MM.1S (cell line): ENCODE results near the gene COQ7.
A peak's percentile ranks its signal among the peaks of the same experiment; 100 is the strongest.

ENCODE experiments used
- DNase-seq: peaks from one replicate; pipeline ENCODE4 v3.0.0-alpha.2; 2015
- H2AFZ ChIP-seq: fragments of 300-600 bp; sonication (generic); 2 replicates; pipeline ENCODE4 v1.6.0; 2016; ENCODE audit warnings: antibody characterized with exemption, low read length
- H3F3A ChIP-seq: fragments of 300-600 bp; sonication (generic); 2 replicates; pipeline ENCODE4 v1.6.1; 2016; ENCODE audit warnings: mild to moderate bottlenecking, antibody characterized with exemption, low read length, moderate library complexity, mixed read lengths; ENCODE audit not compliant: insufficient read depth
- H3K27ac ChIP-seq: fragments of 300-600 bp; sonication (generic); 2 replicates; pipeline ENCODE4 v1.5.1; 2016; ENCODE audit warnings: mild to moderate bottlenecking, low read length
- H3K27me3 ChIP-seq: fragments of 300-600 bp; sonication (generic); replicated peaks from 2 replicates; pipeline ENCODE4 v1.6.0; 2016; ENCODE audit warnings: low read length; ENCODE audit not compliant: insufficient read depth
- H3K36me3 ChIP-seq: fragments of 300-600 bp; sonication (generic); replicated peaks from 2 replicates; pipeline ENCODE4 v1.6.1; 2016; ENCODE audit warnings: mild to moderate bottlenecking, low read length, mixed read lengths; ENCODE audit not compliant: insufficient read depth
- H3K4me1 ChIP-seq: fragments of 300-600 bp; sonication (generic); 2 replicates; pipeline ENCODE4 v1.6.1; 2016; ENCODE audit warnings: low read length, mixed read lengths
- H3K4me2 ChIP-seq: fragments of 300-600 bp; sonication (generic); 2 replicates; pipeline ENCODE4 v1.6.0; 2016; ENCODE audit warnings: low read depth, low read length
- H3K4me3 ChIP-seq: fragments of 300-600 bp; sonication (generic); 2 replicates; pipeline ENCODE4 v1.5.1; 2016; ENCODE audit warnings: low read length, mixed read lengths
- H3K79me2 ChIP-seq: fragments of 300-600 bp; sonication (generic); 2 replicates; pipeline ENCODE4 v1.6.1; 2016; ENCODE audit warnings: mixed run types, low read length, mixed read lengths
- H3K9ac ChIP-seq: fragments of 300-600 bp; sonication (generic); 2 replicates; pipeline ENCODE4 v1.6.1; 2016; ENCODE audit warnings: low read length, mixed read lengths
- H3K9me2 ChIP-seq: fragments of 300-600 bp; sonication (generic); replicated peaks from 2 replicates; pipeline ENCODE4 v1.6.1; 2016; ENCODE audit warnings: mild to moderate bottlenecking, low read length, mixed read lengths; ENCODE audit not compliant: insufficient read depth
- H3K9me3 ChIP-seq: fragments of 300-600 bp; sonication (generic); replicated peaks from 2 replicates; pipeline ENCODE4 v1.6.1; 2016; ENCODE audit warnings: mild to moderate bottlenecking, low read length, mixed read lengths; ENCODE audit not compliant: insufficient read depth
- H4K20me1 ChIP-seq: fragments of 300-600 bp; sonication (generic); 2 replicates; pipeline ENCODE4 v1.6.1; 2016; ENCODE audit warnings: mild to moderate bottlenecking, low read length, moderate library complexity, mixed read lengths; ENCODE audit not compliant: insufficient read depth
- EZH2 ChIP-seq: fragments of 300-600 bp; sonication (generic); optimal IDR thresholded peaks from 2 replicates; pipeline ENCODE3; 2017; ENCODE audit warnings: low read depth, mild to moderate bottlenecking, antibody characterized with exemption, low read length, mixed read lengths
- EZH2phosphoT487 ChIP-seq: fragments of 300-600 bp; sonication (generic); IDR thresholded peaks from 2 replicates; pipeline ENCODE4 v1.6.1; 2018; ENCODE audit warnings: antibody characterized with exemption, low read length
- TF ChIP-seq, protein P1 (sequence below): fragments of 300-600 bp; sonication (generic); IDR thresholded peaks from 2 replicates; pipeline ENCODE4 v1.5.1; 2016; ENCODE audit warnings: antibody characterized with exemption, low read length, mixed read lengths

The COQ7 gene

DNA sequence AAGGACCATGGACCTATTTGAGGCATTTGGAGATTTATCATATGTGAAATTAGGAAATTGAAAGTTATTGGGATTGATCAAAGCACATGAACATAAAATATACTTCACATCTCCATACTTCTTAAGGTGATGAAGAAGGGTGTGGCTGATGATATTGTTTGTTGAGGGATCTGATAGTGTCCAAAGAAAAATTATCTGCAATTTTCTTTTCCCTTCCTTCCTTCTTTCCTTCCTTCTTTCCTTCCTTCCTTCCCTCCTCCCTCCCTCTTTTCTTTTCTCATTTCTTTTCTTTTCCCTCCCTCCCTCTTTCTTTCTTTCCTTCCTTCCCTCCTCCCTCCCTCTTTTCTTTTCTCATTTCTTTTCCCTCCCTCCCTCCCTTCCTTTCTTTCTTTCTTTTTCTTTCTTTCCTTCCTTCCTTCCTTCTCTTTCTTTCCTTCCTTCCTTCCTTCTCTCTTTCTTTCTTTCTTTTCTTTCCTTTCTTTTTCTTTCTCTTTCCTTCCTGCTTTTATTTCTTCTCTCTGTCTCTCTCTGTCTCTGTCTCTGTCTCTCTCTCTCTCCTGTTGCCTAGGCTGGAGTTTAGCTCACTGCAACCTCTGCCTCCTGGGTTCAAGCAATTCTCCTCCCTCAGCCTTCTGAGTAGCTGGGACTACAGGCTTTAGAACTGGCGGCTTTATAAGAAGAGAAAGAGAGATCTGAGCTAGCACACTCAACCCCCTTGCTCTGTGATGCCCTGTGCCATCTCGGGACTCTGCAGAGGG is 25.4 kb downstream of the COQ7 start:
- Histone ChIP-seq H3K9ac (no peak overlapping the region), H3K4me1 (no peaks in the 10 kb centered on the region), H3K4me2 (no peak overlapping the region), H3K27ac (no peak overlapping the region), H3K9me3 (no peaks in the 10 kb centered on the region), H3K36me3 (no peaks in the 10 kb centered on the region), H2AFZ (no peak overlapping the region), H3K79me2 (no peaks in the 10 kb centered on the region), H3F3A (no peaks in the 10 kb centered on the region), H3K4me3 (no peak overlapping the region), H4K20me1 (no peaks in the 10 kb centered on the region), H3K27me3 (no peaks in the 10 kb centered on the region), H3K9me2 (no peaks in the 10 kb centered on the region)
- no peak for DNase-seq
- TF ChIP-seq EZH2phosphoT487 (no peak), EZH2 (no peak)
- TF ChIP-seq, protein P1, sequence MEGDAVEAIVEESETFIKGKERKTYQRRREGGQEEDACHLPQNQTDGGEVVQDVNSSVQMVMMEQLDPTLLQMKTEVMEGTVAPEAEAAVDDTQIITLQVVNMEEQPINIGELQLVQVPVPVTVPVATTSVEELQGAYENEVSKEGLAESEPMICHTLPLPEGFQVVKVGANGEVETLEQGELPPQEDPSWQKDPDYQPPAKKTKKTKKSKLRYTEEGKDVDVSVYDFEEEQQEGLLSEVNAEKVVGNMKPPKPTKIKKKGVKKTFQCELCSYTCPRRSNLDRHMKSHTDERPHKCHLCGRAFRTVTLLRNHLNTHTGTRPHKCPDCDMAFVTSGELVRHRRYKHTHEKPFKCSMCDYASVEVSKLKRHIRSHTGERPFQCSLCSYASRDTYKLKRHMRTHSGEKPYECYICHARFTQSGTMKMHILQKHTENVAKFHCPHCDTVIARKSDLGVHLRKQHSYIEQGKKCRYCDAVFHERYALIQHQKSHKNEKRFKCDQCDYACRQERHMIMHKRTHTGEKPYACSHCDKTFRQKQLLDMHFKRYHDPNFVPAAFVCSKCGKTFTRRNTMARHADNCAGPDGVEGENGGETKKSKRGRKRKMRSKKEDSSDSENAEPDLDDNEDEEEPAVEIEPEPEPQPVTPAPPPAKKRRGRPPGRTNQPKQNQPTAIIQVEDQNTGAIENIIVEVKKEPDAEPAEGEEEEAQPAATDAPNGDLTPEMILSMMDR, result no peak

DNA sequence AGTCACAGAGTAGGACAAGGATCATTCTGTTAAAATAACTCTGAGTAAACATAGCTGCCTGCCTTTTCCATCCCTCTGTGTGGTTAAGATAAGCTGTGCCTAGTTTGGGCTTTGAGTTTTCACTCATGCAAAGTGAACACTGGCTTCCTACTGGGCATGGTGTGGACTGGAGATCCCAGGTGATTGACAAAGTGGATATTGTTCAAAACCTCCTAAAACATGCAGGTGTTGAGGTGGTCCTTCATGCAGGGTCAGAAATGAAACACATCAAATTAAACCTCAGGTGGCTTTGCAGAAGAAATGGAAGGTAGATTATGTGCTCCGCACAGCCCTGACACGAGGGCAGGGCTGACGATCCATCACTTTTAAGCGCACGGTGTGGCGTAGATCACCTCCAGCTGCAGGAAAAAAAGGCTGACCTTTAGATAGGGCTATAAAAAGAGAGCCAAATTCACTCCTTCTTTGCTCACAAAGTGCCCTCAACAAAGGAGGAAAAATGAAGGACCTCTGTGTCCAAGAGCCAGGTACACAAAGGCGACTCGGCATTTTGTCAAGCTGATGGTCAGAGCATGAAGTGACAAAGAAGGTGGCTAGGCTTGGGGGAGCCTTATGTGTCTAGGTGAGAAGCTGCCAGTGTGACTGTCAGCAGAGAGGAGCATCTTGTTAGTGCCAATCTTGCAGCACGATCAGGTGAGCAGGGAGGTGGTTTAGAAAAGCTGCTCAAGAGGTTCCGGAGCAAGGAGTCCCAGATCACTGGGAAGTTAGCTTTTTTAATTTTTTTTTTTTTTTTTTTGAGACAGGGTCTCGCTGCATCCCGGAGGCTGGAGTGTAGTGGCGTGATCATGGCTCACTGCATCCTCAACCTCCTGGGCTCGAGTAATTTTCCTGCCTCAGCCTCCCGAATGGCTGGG is 26.5 kb downstream of the COQ7 start:
- no peak overlapping the region for H3K4me3 ChIP-seq
- no peaks in the 10 kb centered on the region for H3K9me2 ChIP-seq
- H4K20me1 ChIP-seq, result no peaks in the 10 kb centered on the region
- DNase-seq, result no peak
- no peaks in the 10 kb centered on the region for H3K4me1 ChIP-seq
- H2AFZ ChIP-seq, result no peak overlapping the region
- H3K4me2 ChIP-seq, result no peak overlapping the region
- H3K27ac ChIP-seq, result no peak overlapping the region
- H3K79me2 ChIP-seq, result no peaks in the 10 kb centered on the region
- TF ChIP-seq EZH2phosphoT487 (no peak), EZH2 (no peak)
- TF ChIP-seq, protein P1, result no peak
- no peaks in the 10 kb centered on the region for H3F3A ChIP-seq
- H3K9me3 ChIP-seq, result no peaks in the 10 kb centered on the region
- no peak overlapping the region for H3K9ac ChIP-seq
- no peaks in the 10 kb centered on the region for H3K36me3 ChIP-seq
- H3K27me3 ChIP-seq, result no peaks in the 10 kb centered on the region

DNA sequence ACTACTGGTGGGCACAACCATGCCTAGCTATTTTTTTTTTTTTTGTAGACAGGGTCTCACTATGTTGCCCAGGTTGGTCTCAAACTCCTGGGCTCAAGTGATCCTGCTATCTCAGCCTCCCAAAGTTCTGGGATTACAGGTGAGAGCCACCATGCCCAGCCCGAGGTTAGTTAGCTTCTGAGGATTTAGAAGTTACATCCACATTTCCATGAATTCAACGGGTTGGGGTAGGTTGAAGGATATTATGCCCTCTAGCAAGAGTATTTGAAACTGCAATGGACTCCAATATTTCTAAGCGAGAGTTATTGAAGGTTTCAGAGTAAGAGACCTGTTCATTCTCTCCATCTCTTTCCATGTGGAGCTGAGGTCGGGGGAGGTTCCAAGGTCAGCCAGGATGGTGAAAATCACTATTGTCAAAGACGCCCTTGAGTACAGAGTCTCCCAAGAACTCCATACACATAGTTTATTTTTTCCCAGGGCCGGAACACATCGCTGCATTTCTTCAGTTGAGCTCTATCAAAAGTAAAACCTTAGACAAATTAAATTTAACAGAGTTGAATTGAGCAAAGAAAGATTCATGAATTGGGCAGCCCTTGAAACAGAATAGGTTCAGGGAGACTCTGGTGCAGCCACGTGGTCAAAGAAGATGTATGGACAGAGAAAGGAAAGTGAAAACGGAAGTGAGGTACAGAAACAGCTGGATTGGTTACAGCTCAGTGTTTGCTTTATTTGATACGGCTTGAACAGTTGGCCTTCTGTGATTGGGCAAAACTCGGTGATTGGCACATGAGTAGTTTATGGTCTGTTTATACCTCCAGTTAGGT is 27.3 kb downstream of the COQ7 start:
- TF ChIP-seq EZH2 (no peak), EZH2phosphoT487 (no peak)
- TF ChIP-seq, protein P1, result no peak
- Histone ChIP-seq H3K9ac (no peak overlapping the region), H3K36me3 (no peaks in the 10 kb centered on the region), H3K27me3 (no peaks in the 10 kb centered on the region), H3K9me3 (no peaks in the 10 kb centered on the region), H3K9me2 (no peaks in the 10 kb centered on the region), H3K4me1 (no peaks in the 10 kb centered on the region), H3K79me2 (no peaks in the 10 kb centered on the region), H4K20me1 (no peaks in the 10 kb centered on the region), H3K4me3 (no peak overlapping the region), H3F3A (no peaks in the 10 kb centered on the region), H2AFZ (peak overlapping the region; percentile 45), H3K4me2 (0 out of 2 replicates have a peak overlapping the region, but pooled peaks have one; percentile 1), H3K27ac (peak overlapping the region; percentile 6; the same call in 1 of the 2 replicates)
- DNase-seq, result peak; percentile 84
